HG02884 (cell line): ENCODE data around the gene KRTCAP3.

ENCODE experiments used
- ATAC-seq: cut with Tn5 transposase; IDR thresholded peaks from one replicate; pipeline ENCODE4 v1.9.1; 2021; ENCODE audit warnings: mild to moderate bottlenecking, moderate library complexity; ENCODE audit not compliant: unreplicated experiment

The KRTCAP3 gene

GRCh38 chr2:27435628-27436027, 6.6 kb upstream of the KRTCAP3 start:
- no peak for ATAC-seq

- ATAC-seq = no peak
Observed at GRCh38 chr2:27441226-27441926, 805 bp upstream of the KRTCAP3 start.

GRCh38 chr2:27442920-27443282, 720 bp downstream of the KRTCAP3 start:
- ATAC-seq = no peak

- no peak for ATAC-seq
Observed at GRCh38 chr2:27445155-27445554, 3.0 kb downstream of the KRTCAP3 start.

GRCh38 chr2:27445615-27446014, 3.4 kb downstream of the KRTCAP3 start:
- ATAC-seq = no peak

GRCh38 chr2:27446057-27446456, 3.9 kb downstream of the KRTCAP3 start:
- ATAC-seq = no peak

GRCh38 chr2:27448381-27448780, 6.2 kb downstream of the KRTCAP3 start:
- ATAC-seq = no peak

GRCh38 chr2:27451095-27451494, 8.9 kb downstream of the KRTCAP3 start:
- no peak for ATAC-seq

GRCh38 chr2:27453968-27454367, 11.8 kb downstream of the KRTCAP3 start:
- no peak for ATAC-seq

- ATAC-seq = no peak
Observed at GRCh38 chr2:27461118-27461517, 18.9 kb downstream of the KRTCAP3 start.

- ATAC-seq = no peak
Observed at GRCh38 chr2:27464443-27464842, 22.3 kb downstream of the KRTCAP3 start.

GRCh38 chr2:27471961-27472360, 29.8 kb downstream of the KRTCAP3 start:
- ATAC-seq = no peak

- no peak for ATAC-seq
Observed at GRCh38 chr2:27485496-27485895, 43.3 kb downstream of the KRTCAP3 start.

GRCh38 chr2:27489118-27489497, 46.9 kb downstream of the KRTCAP3 start:
- ATAC-seq = no peak

- peak; percentile 95 for ATAC-seq
Observed at GRCh38 chr2:27489498-27490397, 47.6 kb downstream of the KRTCAP3 start, which contains the start of gene IFT172. TSS of gene IFT172 (minus strand) at chr2:27489743. CDS start at chr2:27489653, 90 bp downstream.

- no peak for ATAC-seq
Observed at GRCh38 chr2:27492557-27492956, 50.4 kb downstream of the KRTCAP3 start.

GRCh38 chr2:27493948-27494283, 51.7 kb downstream of the KRTCAP3 start:
- ATAC-seq = no peak
